ENCODE results near the gene ZNF846. TPM values are rescaled to one million over a fixed set of nuclear protein-coding genes. Genes with fewer than 3 reads are reported as not detected.
A peak's percentile ranks its signal among the peaks of the same experiment; 100 is the strongest.

ZNF846 gene
- total RNA-seq, 4 donors from 2014 or later, result 10.5 to 36.1 (median 20.4) TPM

- WGBS, 2 donors (ENCODE audit: low coverage in 1 of 2), result no CpG with 5 or more reads among the region's 3 CpGs
- Histone ChIP-seq H3K36me3 (peaks cover 0 to 61% of the 10 kb centered on the region in 2 donors), H3K4me3 (no peak overlapping the region), H3K27ac (no peak overlapping the region), H3K9me3 (no peaks in the 10 kb centered on the region), H3K27me3 (no peaks in the 10 kb centered on the region), H3K4me1 (no peaks in the 10 kb centered on the region)
- ATAC-seq, result no peak
- TF ChIP-seq EP300 (IDR thresholded peaks at IDR 0.05) (no peak), POLR2AphosphoS5 (IDR thresholded peaks at IDR 0.05) (no peak), POLR2A (IDR thresholded peaks at IDR 0.05) (no peak), CTCF (IDR thresholded peaks at IDR 0.05) (no peak)
Observed at GRCh38 chr19:9806803-9807202, 38.3 kb upstream of the ZNF846 start.

- ATAC-seq, result no peak
- H3K27ac ChIP-seq, result no peak overlapping the region
- no peaks in the 10 kb centered on the region for H3K27me3 ChIP-seq
- peaks cover 0 to 14% of the 10 kb centered on the region in 2 donors for H3K36me3 ChIP-seq
- no peaks in the 10 kb centered on the region for H3K9me3 ChIP-seq
- TF ChIP-seq POLR2AphosphoS5 (IDR thresholded peaks at IDR 0.05), result no peak
- no peak for TF ChIP-seq POLR2A (IDR thresholded peaks at IDR 0.05)
- TF ChIP-seq EP300 (IDR thresholded peaks at IDR 0.05), result no peak
- TF ChIP-seq CTCF (IDR thresholded peaks at IDR 0.05), result no peak
- 81 to 87% methylated on average over 3 to 5 of the region's 10 CpGs for WGBS, 2 donors (ENCODE audit: low coverage in 1 of 2)
- no peaks in the 10 kb centered on the region for H3K4me1 ChIP-seq
- H3K4me3 ChIP-seq, result no peak overlapping the region
Observed at GRCh38 chr19:9801976-9802375, 33.4 kb upstream of the ZNF846 start.

DNA sequence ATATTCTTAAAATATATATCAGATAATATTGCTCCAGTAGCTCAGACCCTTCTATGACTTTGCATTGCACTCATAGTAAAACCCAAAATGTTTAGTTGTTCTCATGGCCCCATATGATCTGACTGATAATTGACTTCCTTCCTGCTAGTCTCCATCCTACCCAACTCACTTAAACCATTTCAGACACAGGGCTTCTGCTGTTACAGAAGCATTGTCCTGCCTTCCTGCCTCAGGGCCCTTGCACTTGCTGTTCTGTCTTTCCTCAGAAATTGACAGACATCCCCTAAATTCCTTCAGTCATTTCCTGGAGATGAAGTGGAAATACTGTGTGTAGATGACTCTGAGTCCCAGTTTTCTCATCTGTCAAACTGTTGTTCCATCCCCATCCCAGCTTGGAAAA is 30.6 kb upstream of the ZNF846 start:
- Histone ChIP-seq H3K4me1 (peaks cover 0 to 7% (median 0%) of the 10 kb centered on the region in 3 donors), H3K36me3 (no peaks in the 10 kb centered on the region), H3K4me3 (no peak overlapping the region), H3K9me3 (no peaks in the 10 kb centered on the region), H3K27me3 (no peaks in the 10 kb centered on the region), H3K27ac (no peak overlapping the region)
- ATAC-seq, result no peak
- TF ChIP-seq POLR2AphosphoS5 (IDR thresholded peaks at IDR 0.05) (no peak), EP300 (IDR thresholded peaks at IDR 0.05) (no peak), CTCF (IDR thresholded peaks at IDR 0.05) (no peak), POLR2A (IDR thresholded peaks at IDR 0.05) (no peak)

GRCh38 chr19:9797871-9798270 is 29.3 kb upstream of the ZNF846 start:
- H3K27me3 ChIP-seq, result no peaks in the 10 kb centered on the region
- 67 to 94% methylated on average over 4 of the region's 5 CpGs for WGBS, 2 donors (ENCODE audit: low coverage in 1 of 2)
- H3K27ac ChIP-seq, result no peak overlapping the region
- H3K9me3 ChIP-seq, result no peaks in the 10 kb centered on the region
- TF ChIP-seq EP300 (IDR thresholded peaks at IDR 0.05) (no peak), POLR2A (IDR thresholded peaks at IDR 0.05) (no peak), POLR2AphosphoS5 (IDR thresholded peaks at IDR 0.05) (no peak), CTCF (IDR thresholded peaks at IDR 0.05) (no peak)
- H3K4me3 ChIP-seq, result no peak overlapping the region
- ATAC-seq, result no peak
- peaks cover 0 to 13% (median 0%) of the 10 kb centered on the region in 3 donors for H3K4me1 ChIP-seq
- H3K36me3 ChIP-seq, result no peaks in the 10 kb centered on the region

DNA sequence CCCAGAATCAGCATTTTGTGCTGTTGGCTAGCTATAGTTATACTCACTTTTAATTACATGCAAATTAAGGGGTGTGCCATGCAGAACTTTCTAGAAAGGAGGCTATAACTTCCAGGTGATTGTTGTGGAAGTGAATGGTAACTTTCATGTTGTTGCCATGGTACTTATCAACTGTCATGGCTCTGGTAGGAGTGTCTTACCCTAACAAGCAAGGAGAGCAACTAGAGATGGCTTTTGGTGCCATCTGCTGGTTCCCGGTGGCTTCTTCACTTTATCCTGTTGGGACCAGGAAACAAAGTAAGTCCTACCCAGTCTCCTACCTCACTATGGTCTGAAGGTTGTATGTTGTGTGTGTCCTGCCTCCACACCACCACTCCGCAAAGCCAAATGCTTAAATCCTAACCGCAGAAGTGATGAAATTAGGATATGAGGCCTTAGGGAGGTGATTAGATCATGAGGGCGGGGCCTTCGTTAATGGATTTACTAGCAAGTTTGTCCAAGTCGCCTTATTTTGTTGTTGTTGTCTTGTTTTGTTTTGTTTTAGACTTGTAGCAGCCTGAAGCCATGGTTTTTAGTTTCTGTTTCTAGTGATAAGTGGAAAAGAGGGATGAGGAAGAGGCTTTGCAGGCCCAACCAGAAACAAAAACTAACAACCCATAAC is 27.7 kb upstream of the ZNF846 start:
- Histone ChIP-seq H3K36me3 (no peaks in the 10 kb centered on the region), H3K9me3 (no peaks in the 10 kb centered on the region), H3K27me3 (no peaks in the 10 kb centered on the region), H3K4me1 (peaks cover 0 to 17% (median 0%) of the 10 kb centered on the region in 3 donors), H3K4me3 (no peak overlapping the region), H3K27ac (no peak overlapping the region)
- ATAC-seq, result peak; percentile 18
- 38 to 55% methylated on average over 4 to 6 of the region's 6 CpGs for WGBS, 2 donors (ENCODE audit: low coverage in 1 of 2)
- peak in 3 of 4 experiments; percentile 72 to 81 (median 79) for TF ChIP-seq CTCF (IDR thresholded peaks at IDR 0.05)
- no peak for TF ChIP-seq POLR2AphosphoS5 (IDR thresholded peaks at IDR 0.05)

Data from gastroesophageal sphincter (tissue), 4 donors.